Liver (tissue), 3 donors: ENCODE data around the gene SLC49A4.

Source experiments
- CTCF ChIP-seq: fragments of 150-350 bp; IDR thresholded peaks from 2 replicates; pipeline ENCODE4 v1.5.1; 2017; ENCODE audit warnings: improper control_type of control experiment, low read depth, low read length; ENCODE audit not compliant: missing input control
- REST ChIP-seq: IDR thresholded peaks from 2 replicates; pipeline ENCODE4 v1.6.1; 2016; ENCODE audit warnings: antibody characterized with exemption, mild to moderate bottlenecking
- TAF1 ChIP-seq: conservative IDR thresholded peaks from 2 replicates; pipeline ENCODE4 v1.6.1; 2016; ENCODE audit warnings: antibody characterized with exemption, mild to moderate bottlenecking
- donor health status: healthy.
- donor health status: healthy.

- TF ChIP-seq CTCF = no peak
- no peak for TF ChIP-seq TAF1
- no peak for TF ChIP-seq REST
Measured at GRCh38 chr3:122919291-122919610, 124.4 kb downstream of the SLC49A4 start.
